HCT116 (cell line): ENCODE measurements around the gene DPYSL5. TPM values are rescaled to one million over a fixed set of nuclear protein-coding genes. Genes with fewer than 3 reads are reported as not detected.

ENCODE experiments used
- ATAC-seq: fragments of 200-7000 bp; cut with Tn5 transposase; 2 replicates; pipeline ENCODE4 v1.9.1; 2020; ENCODE audit warnings: mild to moderate bottlenecking, moderate library complexity
- BruUV-seq: library from RNA; stranded (reverse); fragments of 400-500 nt; replicated peaks from 2 replicates; lab custom pipeline; 2021; lab: Mats Ljungman, UMichigan
- CTCF ChIA-PET: fragments of 300-600 bp; sonication (Branson Sonifier 250); formaldehyde crosslinking; loops from one replicate; lab custom pipeline; 2021; ENCODE audit warnings: antibody characterized with exemption; lab: Charles Lee
- POLR2A ChIA-PET: fragments of 300-600, 350-600 bp; sonication (Branson Sonifier 250); formaldehyde crosslinking; loops from one replicate; lab custom pipeline; 2021; ENCODE audit warnings: antibody characterized with exemption; lab: Charles Lee
- RAD21 ChIA-PET, 2 experiments: fragments of 300-600 bp; sonication (Branson Sonifier 250); formaldehyde crosslinking; loops; one replicate each; lab custom pipeline; 2023; ENCODE audit warnings: low total read pairs in 2 of 2; ENCODE audit not compliant: uncharacterized antibody in 2 of 2, unreplicated experiment in 2 of 2, low non-redundant PET in 1 of 2; lab: Charles Lee
- DNase-seq: peaks from one replicate; pipeline ENCODE4 v3.0.0-alpha.2; 2010; ENCODE audit warnings: low read depth, low spot score
- H2AFZ ChIP-seq: fragments of 200-600 bp; shearing (Covaris generic), sonication (generic); 2 replicates; pipeline ENCODE4 v1.6.1; 2017; ENCODE audit warnings: low read depth, mixed run types, mixed read lengths, antibody characterized with exemption, low read length; ENCODE audit not compliant: poor library complexity, severe bottlenecking
- H3K27ac ChIP-seq: 2 replicates; pipeline ENCODE4 v1.5.1; 2012; ENCODE audit warnings: low read depth, low read length
- H3K27me3 ChIP-seq: fragments of 200-600 bp; sonication (generic); 2 replicates; pipeline ENCODE4 v1.6.1; 2016; ENCODE audit warnings: mixed run types, low read length, mixed read lengths; ENCODE audit not compliant: insufficient read depth
- H3K36me3 ChIP-seq, 2 experiments: fragments of 200-500 bp in 1 of 2; fragments of 200-600 bp in 1 of 2; sonication (Bioruptor generic) in 1 of 2; sonication (generic) in 1 of 2; 2 replicates each; pipeline versions ENCODE4 v1.5.1 to v1.6.1; 2014 to 2016; ENCODE audit warnings: low read length in 2 of 2, inconsistent platforms in 1 of 2, mixed read lengths in 1 of 2, mixed run types in 1 of 2; ENCODE audit not compliant: insufficient read depth in 2 of 2, control insufficient read depth in 1 of 2
- H3K4me1 ChIP-seq, 2 experiments: fragments of 200-600 bp in 1 of 2; sonication (generic) in 1 of 2; 2 replicates each; pipeline versions ENCODE4 v1.5.1 to v1.6.1; 2012 to 2017; ENCODE audit warnings: low read length in 2 of 2, inconsistent platforms in 1 of 2, mild to moderate bottlenecking in 1 of 2, mixed read lengths in 1 of 2, mixed run types in 1 of 2, moderate library complexity in 1 of 2; ENCODE audit not compliant: insufficient read depth in 2 of 2, control insufficient read depth in 1 of 2
- H3K4me2 ChIP-seq: fragments of 200-600 bp; sonication (generic); 2 replicates; pipeline ENCODE4 v1.6.1; 2017; ENCODE audit warnings: mixed run types, low read length, mixed read lengths
- H3K4me3 ChIP-seq, 2 experiments: fragments of 200-600 bp in 1 of 2; sonication (generic) in 1 of 2; replicated peaks in 1 of 2; 2 replicates each; pipeline ENCODE4 v1.5.1; 2011 to 2016; ENCODE audit warnings: low read length in 2 of 2, control low read depth in 1 of 2, low read depth in 1 of 2, mild to moderate bottlenecking in 1 of 2, mixed read lengths in 1 of 2, mixed run types in 1 of 2
- H3K79me2 ChIP-seq: fragments of 200-600 bp; sonication (generic); 2 replicates; pipeline ENCODE4 v1.6.1; 2017; ENCODE audit warnings: mild to moderate bottlenecking, mixed run types, low read length, moderate library complexity, mixed read lengths; ENCODE audit not compliant: insufficient read depth
- H3K9ac ChIP-seq: fragments of 200-600 bp; sonication (generic); 2 replicates; pipeline ENCODE4 v1.6.1; 2016; ENCODE audit warnings: low read length, mixed read lengths
- H3K9me2 ChIP-seq: fragments of 200-600 bp; sonication (generic), shearing (Covaris generic); 2 replicates; pipeline ENCODE4 v1.6.1; 2017; ENCODE audit warnings: mixed run types, mild to moderate bottlenecking, moderate library complexity; ENCODE audit not compliant: insufficient read depth
- H3K9me3 ChIP-seq, 2 experiments: fragments of 200-500 bp in 1 of 2; fragments of 200-600 bp in 1 of 2; sonication (Bioruptor generic) in 1 of 2; sonication (generic) in 1 of 2; 2 replicates each; pipeline ENCODE4 v1.6.1; 2014 to 2017; ENCODE audit warnings: low read length in 2 of 2, mixed read lengths in 2 of 2, inconsistent platforms in 1 of 2, low read depth in 1 of 2, mild to moderate bottlenecking in 1 of 2, mixed run types in 1 of 2, moderate library complexity in 1 of 2; ENCODE audit not compliant: control insufficient read depth in 1 of 2, insufficient read depth in 1 of 2
- H4K20me1 ChIP-seq: fragments of 200-600 bp; sonication (generic), shearing (Covaris generic); 2 replicates; pipeline ENCODE4 v1.6.1; 2017; ENCODE audit warnings: mixed run types, mild to moderate bottlenecking, moderate library complexity; ENCODE audit not compliant: insufficient read depth
- ELF1 ChIP-seq: IDR thresholded peaks from 2 replicates; pipeline ENCODE4 v1.6.1; 2012; ENCODE audit warnings: low read depth, borderline replicate concordance
- EZH2 ChIP-seq: fragments of 200-600 bp; sonication (generic); IDR thresholded peaks from 2 replicates; pipeline ENCODE4 v1.6.1; 2017; ENCODE audit warnings: antibody characterized with exemption, mixed run types
- EZH2phosphoT487 ChIP-seq: fragments of 200-600 bp; IDR thresholded peaks from 2 replicates; pipeline ENCODE4 v1.6.1; 2018; ENCODE audit warnings: antibody characterized with exemption, borderline replicate concordance
- FOSL1 ChIP-seq: IDR thresholded peaks from 2 replicates; pipeline ENCODE4 v1.6.1; 2012; ENCODE audit warnings: low read depth
- JUND ChIP-seq: IDR thresholded peaks from 2 replicates; pipeline ENCODE4 v1.6.1; 2012
- MAX ChIP-seq: IDR thresholded peaks from 2 replicates; pipeline ENCODE4 v1.6.1; 2012
- RAD21 ChIP-seq: IDR thresholded peaks from 2 replicates; pipeline ENCODE4 v1.6.1; 2012; ENCODE audit warnings: low read depth, mild to moderate bottlenecking
- SIN3A ChIP-seq: IDR thresholded peaks from 2 replicates; pipeline ENCODE4 v1.6.1; 2012; ENCODE audit warnings: low read depth
- TCF7L2 ChIP-seq: IDR thresholded peaks from 2 replicates; pipeline ENCODE4 v1.7.0; 2011; ENCODE audit warnings: borderline replicate concordance, inconsistent platforms; ENCODE audit not compliant: insufficient read depth, insufficient read length; ENCODE audit errors: extremely low read depth
- YY1 ChIP-seq: IDR thresholded peaks from 2 replicates; pipeline ENCODE4 v1.6.1; 2011; ENCODE audit warnings: low read length, low read depth, moderate library complexity, mild to moderate bottlenecking; ENCODE audit not compliant: insufficient replicate concordance; ENCODE audit errors: extremely low read depth
- ZBTB33 ChIP-seq: IDR thresholded peaks from 2 replicates; pipeline ENCODE4 v1.6.1; 2011; ENCODE audit warnings: mild to moderate bottlenecking, low read length, moderate library complexity; ENCODE audit not compliant: insufficient replicate concordance; ENCODE audit errors: extremely low read depth
- ZFX ChIP-seq: fragments of 450-650 bp; IDR thresholded peaks from 2 replicates; pipeline ENCODE4 v1.6.1; 2017
- intact Hi-C: fragments of 100-400 bp; cut with micrococcal nuclease; formaldehyde crosslinking; loops from 2 replicates; pipeline ENCODE4 v1.10.0; 2022
- total RNA-seq: library from RNA; stranded (reverse); gene quantifications from one replicate; pipeline ENCODE4 v1.2.1, GENCODE V29; 2021; ENCODE audit not compliant: unreplicated experiment
- TF ChIP-seq, protein P1 (sequence below), 3 experiments: fragments of 200-600 bp in 1 of 3; sonication (generic) in 1 of 3; IDR thresholded peaks in 2 of 3; conservative IDR thresholded peaks in 1 of 3; 2 replicates each; pipeline ENCODE4 v1.5.1; 2012 to 2017; ENCODE audit warnings: low read depth in 2 of 3, low read length in 2 of 3, antibody characterized with exemption in 1 of 3, borderline replicate concordance in 1 of 3, control low read depth in 1 of 3, mild to moderate bottlenecking in 1 of 3, mixed read lengths in 1 of 3, mixed run types in 1 of 3, moderate library complexity in 1 of 3; ENCODE audit not compliant: insufficient read depth in 1 of 3

Gene DPYSL5
- total RNA-seq, 1 experiment from 2014 or later = 8.4 TPM

DNA sequence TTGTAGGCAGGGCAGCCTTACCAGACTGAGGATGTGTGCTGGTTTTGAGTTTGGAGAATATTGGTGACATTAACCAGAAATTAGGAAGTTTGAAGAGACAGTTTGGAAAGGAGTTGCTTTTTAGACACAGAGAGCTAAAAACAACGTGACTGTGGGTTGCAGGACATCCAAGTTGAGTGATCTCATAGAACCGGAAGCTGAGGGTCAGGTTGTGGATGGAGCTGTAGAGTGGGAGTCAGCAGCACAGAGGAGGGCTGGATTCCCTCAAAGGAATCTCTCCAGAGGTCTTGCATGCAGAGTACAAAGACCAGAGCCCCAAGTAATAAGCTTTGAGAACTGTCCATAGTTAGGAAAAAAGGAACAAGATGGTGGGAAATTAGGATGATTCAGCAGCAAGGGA is 131.8 kb downstream of the DPYSL5 start:
- H3K27me3 ChIP-seq = no peaks in the 10 kb centered on the region
- TF ChIP-seq TCF7L2 = no peak
- TF ChIP-seq ZBTB33 = no peak
- TF ChIP-seq MAX = no peak
- TF ChIP-seq EZH2 = no peak
- TF ChIP-seq EZH2phosphoT487 = no peak
- no peak for TF ChIP-seq FOSL1
- no peak for TF ChIP-seq ELF1
- no peak for TF ChIP-seq ZFX
- TF ChIP-seq SIN3A = no peak
- TF ChIP-seq, protein P1, sequence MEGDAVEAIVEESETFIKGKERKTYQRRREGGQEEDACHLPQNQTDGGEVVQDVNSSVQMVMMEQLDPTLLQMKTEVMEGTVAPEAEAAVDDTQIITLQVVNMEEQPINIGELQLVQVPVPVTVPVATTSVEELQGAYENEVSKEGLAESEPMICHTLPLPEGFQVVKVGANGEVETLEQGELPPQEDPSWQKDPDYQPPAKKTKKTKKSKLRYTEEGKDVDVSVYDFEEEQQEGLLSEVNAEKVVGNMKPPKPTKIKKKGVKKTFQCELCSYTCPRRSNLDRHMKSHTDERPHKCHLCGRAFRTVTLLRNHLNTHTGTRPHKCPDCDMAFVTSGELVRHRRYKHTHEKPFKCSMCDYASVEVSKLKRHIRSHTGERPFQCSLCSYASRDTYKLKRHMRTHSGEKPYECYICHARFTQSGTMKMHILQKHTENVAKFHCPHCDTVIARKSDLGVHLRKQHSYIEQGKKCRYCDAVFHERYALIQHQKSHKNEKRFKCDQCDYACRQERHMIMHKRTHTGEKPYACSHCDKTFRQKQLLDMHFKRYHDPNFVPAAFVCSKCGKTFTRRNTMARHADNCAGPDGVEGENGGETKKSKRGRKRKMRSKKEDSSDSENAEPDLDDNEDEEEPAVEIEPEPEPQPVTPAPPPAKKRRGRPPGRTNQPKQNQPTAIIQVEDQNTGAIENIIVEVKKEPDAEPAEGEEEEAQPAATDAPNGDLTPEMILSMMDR (IDR thresholded peaks at IDR 0.05 in 2 of 3, conservative IDR thresholded peaks at IDR 0.05 in 1 of 3; ENCODE audit: borderline replicate concordance in 1 of 3, insufficient read depth in 1 of 3, low read depth in 2 of 3, low read length in 2 of 3) = no peak
- TF ChIP-seq RAD21 = no peak
- TF ChIP-seq YY1 = no peak
- no peak for TF ChIP-seq JUND
- TF ChIP-seq, all 23 proteins: peak for 0
- DNase-seq (no peak), ATAC-seq (no peak)
- H4K20me1 ChIP-seq = no peaks in the 10 kb centered on the region
- ChIA-PET CTCF (interaction anchor here (1.6 kb wide), 1 partner anchor 16 kb away, joined by 3 read pairs; no protein-coding TSS in a partner anchor), POLR2A (no interaction called here), RAD21 (no interaction called here)
- peaks cover 10 to 24% of the 10 kb centered on the region in 2 experiments for H3K4me1 ChIP-seq
- H3K79me2 ChIP-seq = no peaks in the 10 kb centered on the region
- no peaks in the 10 kb centered on the region for H3K9me3 ChIP-seq
- H3K9ac ChIP-seq = no peak overlapping the region
- H3K9me2 ChIP-seq = no peaks in the 10 kb centered on the region
- intact Hi-C loops = no loop called here
- no TSS peak for BruUV-seq
- H3K36me3 ChIP-seq = no peaks in the 10 kb centered on the region
- no peak overlapping the region for H3K27ac ChIP-seq
- H2AFZ ChIP-seq = no peak overlapping the region
- no peak overlapping the region for H3K4me3 ChIP-seq
- no peak overlapping the region for H3K4me2 ChIP-seq
